ENCODE measurements around the gene DSG1. TPM values are rescaled to one million over a fixed set of nuclear protein-coding genes. Genes with fewer than 3 reads are reported as not detected.
"Not testable (repeated sequence)": the region's sequence is repeated elsewhere in the genome, so short reads cannot be mapped to it uniquely, and the experiment has no call there.

The DSG1 gene
- total RNA-seq, 1 donor from 2014 or later, result 0.16 TPM

GRCh38 chr18:31353336-31353735 lies 35.4 kb downstream of the DSG1 start:
- DNase-seq, result not testable (repeated sequence)

- DNase-seq, result no peak
These were observed 37.0 kb downstream of the DSG1 start for GRCh38 chr18:31354990-31355389.

DNA sequence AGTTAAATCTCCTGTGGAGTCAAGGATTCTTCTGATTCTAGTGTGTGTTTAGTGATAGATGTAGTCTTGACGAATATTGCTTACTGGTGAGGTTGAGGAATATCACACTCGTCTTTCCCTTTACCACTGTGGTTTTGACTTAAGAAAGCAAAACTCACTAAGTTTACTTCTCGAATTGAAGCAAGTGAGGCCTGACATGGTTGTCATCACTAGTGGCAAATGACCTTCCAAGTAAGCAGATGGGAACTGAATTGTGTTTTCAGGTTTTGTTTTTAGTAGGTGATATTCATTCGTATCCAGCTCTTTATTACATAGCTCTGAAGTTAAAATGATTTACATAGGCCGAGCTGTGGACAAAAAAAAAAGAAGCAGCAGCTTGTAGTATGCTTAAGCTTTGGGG lies 38.1 kb downstream of the DSG1 start:
- DNase-seq, result no peak

GRCh38 chr18:31364190-31364589 lies 46.2 kb downstream of the DSG1 start:
- no peak for DNase-seq

DNA sequence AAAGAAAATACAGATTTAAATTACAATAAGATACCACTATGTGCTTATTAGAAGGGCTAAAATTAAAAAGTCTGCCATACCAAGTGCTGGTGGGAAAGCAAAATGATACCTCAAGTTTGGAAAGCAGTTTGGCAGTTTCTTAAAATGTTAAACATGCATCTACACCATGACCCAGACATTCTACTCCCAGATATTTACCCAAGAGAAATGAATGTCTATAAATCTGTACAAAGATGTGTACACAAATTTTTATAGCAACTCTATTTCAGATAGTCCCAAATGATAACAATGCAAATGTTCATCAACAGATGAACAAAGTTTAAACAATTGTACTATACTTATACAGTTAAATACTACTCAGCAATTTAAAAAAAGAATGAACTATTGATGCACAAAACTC lies 51.5 kb downstream of the DSG1 start:
- no peak for DNase-seq

DNA sequence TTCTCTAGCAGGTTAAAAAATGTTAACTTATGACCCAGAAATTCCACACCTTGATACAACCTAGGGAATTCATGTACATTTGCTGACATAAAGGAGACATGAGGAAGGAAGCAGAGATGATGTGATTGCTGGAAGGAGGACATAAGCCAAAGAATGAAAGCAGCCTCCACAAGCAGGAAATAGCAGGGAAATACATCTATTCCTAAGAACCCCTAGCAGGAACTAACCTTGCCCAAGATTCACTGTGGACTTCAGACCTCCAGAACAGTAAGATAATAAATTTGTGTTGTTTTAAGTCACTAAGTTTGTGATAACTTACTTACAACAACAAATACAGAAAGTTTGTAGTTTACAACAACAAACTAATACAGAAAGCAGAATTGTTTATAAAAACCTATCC lies 54.0 kb downstream of the DSG1 start:
- DNase-seq, result no peak

DNA sequence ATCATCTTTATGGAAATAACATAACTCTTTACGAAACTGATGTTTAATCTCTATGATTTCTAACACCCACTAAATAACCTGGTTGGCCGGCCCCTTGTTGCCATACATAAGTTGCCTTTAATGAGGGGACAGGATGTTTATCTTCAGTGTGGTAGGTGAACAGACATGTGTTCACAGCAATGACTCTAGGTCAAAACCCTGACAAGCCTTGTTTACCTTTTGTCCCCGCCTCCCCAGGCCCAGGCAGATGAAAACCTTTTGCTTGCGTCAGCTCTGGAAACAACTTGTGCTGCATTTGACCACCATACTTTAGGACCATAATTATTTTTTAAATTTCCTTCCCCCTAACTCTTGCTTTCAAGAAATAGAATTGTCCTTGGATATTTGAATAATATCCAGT lies 55.7 kb downstream of the DSG1 start:
- no peak for DNase-seq

DNA sequence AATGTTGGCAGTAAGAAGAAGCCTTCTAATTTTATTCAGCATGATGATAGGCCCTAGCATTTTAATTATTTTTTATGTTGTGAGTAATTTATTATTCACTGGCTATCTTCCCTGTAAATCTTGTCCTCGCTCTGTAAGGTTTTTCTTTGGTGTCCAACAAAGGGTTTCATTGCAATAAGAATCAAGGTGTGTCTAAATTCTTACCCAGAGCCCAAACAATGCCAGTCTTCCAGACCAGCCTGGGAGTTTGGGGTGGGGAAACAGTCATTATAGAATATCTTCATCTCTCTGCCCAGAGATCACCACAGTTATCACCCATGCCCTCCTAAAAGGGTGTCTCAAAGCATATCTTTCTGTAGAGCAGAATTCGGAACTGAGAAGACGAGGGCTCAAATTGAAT lies 58.5 kb downstream of the DSG1 start, which contains the start of gene DSG4:
Gene DSG4 (plus strand): TSS at position 301 of the 400 bp plus-strand sequence. CDS start 135 bp downstream, outside the sequence.
- DNase-seq, result no peak

GRCh38 chr18:31380912-31381311 lies 63.0 kb downstream of the DSG1 start:
- DNase-seq, result no peak

DNA sequence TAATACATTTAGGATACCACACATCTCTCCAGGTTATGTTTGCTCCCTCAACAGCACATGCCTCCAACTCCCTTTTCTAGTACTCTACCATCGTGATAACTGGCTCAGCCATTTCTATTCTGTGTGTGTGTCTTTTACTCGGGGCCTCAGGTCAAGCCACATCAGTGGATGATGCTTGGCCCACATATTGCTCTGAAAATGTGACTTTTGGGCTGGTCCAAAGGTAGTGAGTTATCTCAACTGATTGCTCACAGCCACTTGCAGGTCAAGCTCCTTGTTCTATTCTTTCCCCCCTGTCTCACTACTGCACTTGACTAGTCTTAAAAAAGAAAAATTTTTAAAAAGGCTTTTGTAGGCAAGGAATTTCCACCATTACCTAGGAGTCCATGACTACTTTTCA lies 64.1 kb downstream of the DSG1 start:
- no peak for DNase-seq

- DNase-seq, result no peak
These were observed 68.8 kb downstream of the DSG1 start for GRCh38 chr18:31386741-31387140.

GRCh38 chr18:31393286-31393685 lies 75.3 kb downstream of the DSG1 start:
- DNase-seq, result no peak

GRCh38 chr18:31396796-31397612 lies 79.0 kb downstream of the DSG1 start:
- DNase-seq, result no peak

GRCh38 chr18:31398191-31398590 lies 80.2 kb downstream of the DSG1 start:
- DNase-seq, result no peak

DNA sequence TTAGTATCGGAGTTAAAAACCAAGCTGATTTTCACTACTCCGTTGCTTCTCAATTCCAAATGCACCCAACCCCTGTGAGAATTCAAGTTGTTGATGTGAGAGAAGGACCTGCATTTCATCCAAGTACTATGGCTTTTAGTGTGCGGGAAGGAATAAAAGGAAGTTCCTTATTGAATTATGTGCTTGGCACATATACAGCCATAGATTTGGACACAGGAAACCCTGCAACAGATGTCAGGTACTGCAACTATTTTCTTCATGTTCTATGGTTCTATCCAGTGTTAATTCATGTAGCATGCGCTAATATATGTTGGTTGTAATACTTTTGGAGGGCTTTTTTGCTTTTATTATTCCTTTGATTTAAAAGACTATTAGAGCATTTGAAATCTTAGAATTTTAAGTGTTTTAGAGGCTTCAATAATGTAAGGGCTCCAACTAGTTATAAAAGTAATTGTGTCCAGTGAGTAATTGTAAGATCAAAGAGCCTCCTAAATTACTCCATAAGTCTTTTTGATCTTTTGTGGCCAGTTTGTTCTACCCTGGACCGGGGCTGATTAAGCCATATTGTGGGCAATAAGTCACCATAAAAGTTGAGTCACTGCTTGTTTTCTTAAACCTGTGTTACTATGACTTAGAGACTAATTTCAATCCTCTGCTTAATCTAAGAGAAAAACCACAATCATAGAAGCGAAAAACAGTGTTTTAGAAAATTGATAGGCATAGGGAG lies 81.5 kb downstream of the DSG1 start:
- DNase-seq, result no peak

DNA sequence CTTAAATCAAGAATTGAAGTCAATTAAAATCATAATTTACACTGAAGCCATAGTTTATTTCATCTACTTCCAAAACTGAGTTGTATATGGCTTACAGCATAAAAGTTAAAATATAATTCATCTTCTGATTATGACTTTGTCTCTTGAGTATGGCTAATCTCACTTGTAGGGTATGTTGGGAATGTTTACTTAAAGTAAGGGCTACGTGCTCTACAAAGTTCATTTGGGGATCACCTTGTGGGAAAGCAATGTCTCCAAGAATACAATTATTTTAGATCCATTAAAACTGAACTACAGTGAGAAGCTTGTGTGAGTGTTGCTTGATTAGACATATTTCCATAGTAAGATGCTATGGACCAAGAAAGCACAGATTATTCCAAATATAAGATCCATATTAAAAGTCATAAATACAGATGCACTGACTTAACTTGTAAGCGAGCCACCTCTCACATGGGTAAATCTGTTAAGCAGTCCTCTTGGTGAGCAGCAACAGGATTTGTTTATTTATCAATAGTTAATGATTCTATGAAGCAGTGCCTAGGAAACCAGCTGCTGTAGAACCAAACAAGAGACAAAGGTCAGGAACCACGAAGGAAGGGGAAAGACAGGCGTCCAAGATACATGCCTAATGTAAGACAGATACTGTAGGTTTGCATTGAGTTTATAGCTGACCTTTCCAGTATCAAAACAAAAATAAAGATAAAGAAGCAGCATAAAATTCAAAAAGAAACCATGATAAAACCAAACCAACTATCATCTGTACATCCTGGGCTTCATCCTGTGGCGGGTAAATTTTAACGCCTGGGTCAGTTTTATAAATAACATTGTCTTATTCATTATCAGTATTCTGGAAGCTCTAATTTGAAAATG lies 83.4 kb downstream of the DSG1 start:
- no peak for DNase-seq

GRCh38 chr18:31402026-31402373 lies 84.0 kb downstream of the DSG1 start:
- no peak for DNase-seq

GRCh38 chr18:31403409-31403808 lies 85.4 kb downstream of the DSG1 start:
- no peak for DNase-seq

Measured in occipital lobe (tissue), 2 donors.